GM12892 (cell line): Measurements from ENCODE around the gene EDC4.

Experiments
- DNase-seq: peaks from one replicate; pipeline ENCODE4 v3.0.0; 2011; ENCODE audit not compliant: insufficient read length
- FAIRE-seq: peaks from 2 replicates; lab custom pipeline; 2011; peaks lifted over from hg19 to GRCh38; lab: Jason Lieb, UNC
- POLR2A ChIP-seq: IDR thresholded peaks from 2 replicates; pipeline ENCODE4 v1.6.1; 2011; ENCODE audit warnings: low read depth, low read length, control low read depth
- POLR2AphosphoS5 ChIP-seq: IDR thresholded peaks from 2 replicates; pipeline ENCODE4 v1.6.1; 2011; ENCODE audit warnings: low read depth, low read length, control low read depth
- TAF1 ChIP-seq: IDR thresholded peaks from 2 replicates; pipeline ENCODE4 v1.6.1; 2011; ENCODE audit warnings: low read depth, mild to moderate bottlenecking, control low read depth, low read length, borderline replicate concordance

The EDC4 gene

GRCh38 chr16:67882374-67883145, 9.7 kb downstream of the EDC4 start:
- FAIRE-seq (no peak), DNase-seq (no peak)
- TF ChIP-seq TAF1: no peak
- no peak for TF ChIP-seq POLR2AphosphoS5
- TF ChIP-seq POLR2A: no peak

GRCh38 chr16:67883146-67883871, 10.5 kb downstream of the EDC4 start:
- DNase-seq: no peak
- no peak for TF ChIP-seq POLR2AphosphoS5
- TF ChIP-seq TAF1: no peak
- TF ChIP-seq POLR2A: no peak
- no peak for FAIRE-seq

- FAIRE-seq (peak; percentile 36), DNase-seq (peak; percentile 90)
- TF ChIP-seq POLR2A (no peak), POLR2AphosphoS5 (no peak), TAF1 (no peak)
Measured at GRCh38 chr16:67883872-67884261, 11.0 kb downstream of the EDC4 start.

- no peak for TF ChIP-seq POLR2A
- TF ChIP-seq TAF1: no peak
- no peak for TF ChIP-seq POLR2AphosphoS5
- FAIRE-seq (no peak), DNase-seq (no peak)
Measured at GRCh38 chr16:67884684-67885083, 11.8 kb downstream of the EDC4 start, which contains the start of gene NRN1L. TSS of gene NRN1L (plus strand) at chr16:67884885. CDS start at chr16:67884904, 19 bp downstream.

- TF ChIP-seq POLR2A (no peak), POLR2AphosphoS5 (0 out of 2 replicates have a peak, but pooled peaks have one; percentile 16)
- no peak for DNase-seq
- no peak for FAIRE-seq
Measured at GRCh38 chr16:67885545-67885944, 12.7 kb downstream of the EDC4 start.

- TF ChIP-seq POLR2A: no peak
- DNase-seq (no peak), FAIRE-seq (no peak)
Measured at GRCh38 chr16:67885976-67886375, 13.1 kb downstream of the EDC4 start.

GRCh38 chr16:67886387-67886786, 13.5 kb downstream of the EDC4 start:
- TF ChIP-seq POLR2AphosphoS5 (no peak), POLR2A (no peak), TAF1 (no peak)
- DNase-seq (no peak), FAIRE-seq (no peak)

- FAIRE-seq (no peak), DNase-seq (no peak)
- TF ChIP-seq TAF1 (no peak), POLR2AphosphoS5 (no peak)
Measured at GRCh38 chr16:67888331-67888730, 15.5 kb downstream of the EDC4 start.

- FAIRE-seq: no peak
- DNase-seq: no peak
- no peak for TF ChIP-seq POLR2A
- TF ChIP-seq TAF1: no peak
- no peak for TF ChIP-seq POLR2AphosphoS5
Measured at GRCh38 chr16:67892375-67892774, 19.5 kb downstream of the EDC4 start.

GRCh38 chr16:67892899-67893742, 20.3 kb downstream of the EDC4 start, which contains the start of gene PSKH1:
TSS of gene PSKH1 (plus strand) at chr16:67893254. CDS start at chr16:67908750, 15,496 bp downstream.
- FAIRE-seq: peak; percentile 78
- TF ChIP-seq POLR2A: peak; percentile 76; the same call in 1 of the 2 replicates
- 0 out of 2 replicates have a peak, but pooled peaks have one; percentile 27 for TF ChIP-seq POLR2AphosphoS5
- no peak; the same call in 1 of the 2 replicates for TF ChIP-seq TAF1
- DNase-seq: peak; percentile 99

GRCh38 chr16:67893743-67894399, 21.0 kb downstream of the EDC4 start:
- TF ChIP-seq POLR2A (no peak), TAF1 (no peak), POLR2AphosphoS5 (no peak)
- DNase-seq (no peak), FAIRE-seq (no peak)
